ENCODE data around the gene CAST.
A peak's percentile ranks its signal among the peaks of the same experiment; 100 is the strongest.
"Not testable (repeated sequence)": the region's sequence is repeated elsewhere in the genome, so short reads cannot be mapped to it uniquely, and the experiment has no call there.

CAST gene

DNA sequence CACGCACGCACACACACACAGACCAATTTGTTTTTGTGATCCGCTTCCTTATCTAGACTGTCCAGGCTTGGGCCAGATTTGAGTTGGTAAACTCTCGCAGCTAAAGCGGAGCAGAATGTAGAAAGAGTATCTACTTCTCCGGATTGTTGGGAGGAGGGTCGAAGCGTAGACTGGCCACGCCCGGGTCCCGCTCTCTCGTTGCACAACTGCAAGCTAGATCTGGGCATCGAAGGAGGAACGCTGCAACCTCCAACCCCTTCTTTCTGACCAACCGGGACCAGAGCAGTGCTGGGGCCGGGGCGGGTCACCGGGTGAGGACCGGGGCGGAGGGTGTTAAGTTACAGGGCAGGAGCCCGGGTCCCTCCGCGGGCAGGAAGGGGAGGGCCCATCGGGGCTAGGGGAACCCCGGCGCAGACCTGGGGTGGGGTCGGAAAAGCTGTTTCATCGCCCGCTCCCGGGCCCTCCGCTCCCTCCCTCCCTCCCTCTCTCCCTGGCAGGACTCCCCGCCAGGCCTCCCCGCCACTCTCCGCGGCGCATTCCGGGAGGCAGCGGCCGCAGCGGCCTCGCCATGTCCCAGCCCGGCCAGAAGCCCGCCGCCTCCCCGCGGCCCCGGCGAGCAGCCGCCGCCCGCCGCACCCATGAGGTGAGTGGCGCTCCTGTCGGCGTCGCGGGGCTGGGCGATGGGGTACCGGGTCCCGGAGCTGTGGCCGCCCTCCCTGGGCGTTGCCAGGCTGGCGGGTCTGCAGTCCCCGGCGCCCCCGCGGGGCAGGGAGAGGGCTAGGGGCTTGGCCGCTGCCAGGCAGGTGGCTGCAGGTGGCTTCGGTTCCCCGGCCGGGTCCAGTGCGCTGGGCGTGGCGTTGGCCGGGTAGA, at the start of gene CAST:
CAST (plus strand) TSS at position 522 of the 870 bp plus-strand sequence; CDS start at position 569, 47 bp downstream.
- peak; percentile 59 to 83 (median 67) for DNase-seq (ENCODE audit: low read depth in 3 of 3)

DNA sequence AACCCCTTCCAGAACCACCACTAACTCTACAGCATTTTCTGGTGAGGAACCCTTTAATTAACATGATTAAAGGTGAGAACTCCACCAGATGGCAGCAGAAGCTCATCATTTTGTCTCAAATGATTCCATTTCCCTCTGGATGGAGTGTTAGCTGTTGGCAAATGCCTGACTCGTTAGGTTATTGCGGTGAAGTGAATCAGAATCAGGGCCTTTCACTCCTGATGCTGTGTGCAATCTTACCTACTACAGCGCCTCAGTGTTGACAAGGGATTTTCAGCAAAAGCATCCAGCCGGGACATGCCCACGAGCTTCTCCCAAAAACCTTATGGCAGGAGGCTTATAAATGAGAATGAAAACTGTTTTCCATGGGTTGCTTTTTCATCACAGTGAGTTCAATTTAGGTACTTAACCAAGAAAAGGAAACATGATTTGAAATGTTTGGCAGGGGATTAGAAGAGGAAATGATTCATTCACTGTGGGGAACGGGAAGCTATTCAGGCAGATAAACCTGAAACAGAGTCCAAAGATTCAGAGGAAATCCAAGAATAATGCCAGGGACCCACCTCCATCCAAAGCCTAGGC, 48.0 kb upstream of the CAST start:
- DNase-seq (ENCODE audit: low read depth in 3 of 3) = peak; percentile 11 to 30 (median 18)

DNA sequence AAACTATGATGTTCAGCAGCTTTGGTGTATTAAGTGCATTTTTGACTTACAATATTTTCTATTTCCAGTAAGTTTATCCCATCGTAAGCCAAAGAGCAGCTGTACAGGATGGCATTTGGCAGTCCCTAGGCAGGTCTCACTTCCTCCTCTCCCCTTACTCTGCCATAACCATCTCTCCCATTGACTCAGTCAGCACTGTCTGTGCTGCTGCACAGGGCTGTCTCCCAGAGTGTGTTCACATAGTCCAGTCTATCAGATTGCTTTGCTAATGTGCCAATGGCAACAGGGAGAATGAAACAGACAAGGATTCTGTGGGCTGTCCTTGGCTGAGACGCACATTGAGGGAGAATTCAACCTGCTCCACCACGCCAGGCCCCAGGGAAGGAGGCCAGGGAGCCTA, 47.0 kb upstream of the CAST start:
- no peak for DNase-seq (ENCODE audit: low read depth in 3 of 3)

DNA sequence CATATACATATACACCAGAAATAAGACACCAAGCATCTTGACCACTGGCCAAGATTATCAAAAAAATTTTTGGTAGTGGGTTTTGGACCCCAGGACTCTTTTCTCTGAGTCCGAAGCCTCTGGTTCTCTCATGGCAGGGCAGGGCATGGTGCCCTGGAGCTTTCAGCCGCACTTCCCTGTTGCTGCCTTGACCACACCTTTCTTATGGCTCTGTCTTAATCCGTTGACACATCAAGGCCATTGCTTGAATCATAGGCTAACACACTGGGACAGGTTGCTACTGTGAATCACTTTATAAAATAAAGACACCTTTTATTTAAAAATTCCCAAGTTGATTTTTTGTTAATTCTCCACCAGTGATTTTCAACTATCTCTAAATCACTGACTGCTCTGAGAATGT, 45.4 kb upstream of the CAST start:
- no peak for DNase-seq (ENCODE audit: low read depth in 3 of 3)

DNA sequence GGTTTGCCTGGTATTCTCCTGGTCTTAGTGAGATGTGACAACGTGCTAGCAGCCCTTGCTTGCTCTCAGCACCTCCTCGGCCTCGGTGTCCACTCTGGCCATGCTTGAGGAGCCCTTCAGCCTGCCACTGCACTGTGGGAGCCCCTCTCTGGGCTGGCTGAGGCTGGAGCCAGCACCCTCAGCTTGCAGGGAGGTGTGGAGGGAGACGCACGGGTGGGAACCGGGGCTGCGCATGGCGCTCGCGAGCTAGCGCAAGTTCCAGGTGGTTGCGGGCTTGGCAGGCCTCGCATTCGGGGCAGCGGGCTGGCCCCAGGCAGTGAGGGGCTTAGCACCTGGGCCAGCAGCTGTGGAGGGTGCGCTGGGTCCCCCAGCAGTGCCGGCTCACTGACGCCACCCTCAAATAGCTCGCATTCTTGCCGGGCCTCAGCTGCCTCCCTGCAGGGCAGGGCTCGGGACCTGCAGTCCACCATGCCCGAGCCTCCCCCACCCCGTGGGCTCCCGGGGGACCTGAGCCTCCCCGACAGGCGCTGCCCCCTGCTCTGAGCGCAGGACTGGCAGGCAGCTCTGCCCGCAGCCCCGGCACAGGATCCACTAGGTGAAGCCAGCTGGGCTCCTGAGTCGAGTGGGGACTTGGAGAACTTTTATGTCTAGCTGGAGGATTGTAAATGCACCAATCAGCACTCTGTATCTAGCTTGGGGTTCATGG, 43.7 kb upstream of the CAST start:
- not testable (repeated sequence) for DNase-seq (ENCODE audit: low read depth in 3 of 3)

DNA sequence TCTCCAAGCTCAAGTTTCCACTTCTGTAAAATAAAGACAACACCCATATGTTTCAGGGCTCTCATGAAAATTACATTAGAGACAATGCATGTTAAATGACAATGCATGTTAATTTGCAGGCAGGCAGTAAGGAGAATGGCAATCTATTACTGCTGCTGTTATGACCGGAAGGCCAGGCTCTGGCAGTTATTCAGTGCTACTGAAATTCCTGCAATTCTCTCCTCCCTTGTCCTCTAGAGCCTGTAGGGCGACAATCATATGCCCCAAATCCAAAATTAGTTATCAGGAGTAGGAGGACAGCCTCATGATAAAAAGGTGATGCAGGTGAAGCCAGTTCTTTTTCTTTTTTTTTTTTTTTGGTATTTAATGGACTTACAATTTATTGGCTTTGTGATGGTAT, 42.2 kb upstream of the CAST start:
- DNase-seq (ENCODE audit: low read depth in 3 of 3) = no peak

- no peak for DNase-seq (ENCODE audit: low read depth in 3 of 3)
These were observed 37.6 kb upstream of the CAST start for GRCh38 chr5:96624596-96624995.

DNA sequence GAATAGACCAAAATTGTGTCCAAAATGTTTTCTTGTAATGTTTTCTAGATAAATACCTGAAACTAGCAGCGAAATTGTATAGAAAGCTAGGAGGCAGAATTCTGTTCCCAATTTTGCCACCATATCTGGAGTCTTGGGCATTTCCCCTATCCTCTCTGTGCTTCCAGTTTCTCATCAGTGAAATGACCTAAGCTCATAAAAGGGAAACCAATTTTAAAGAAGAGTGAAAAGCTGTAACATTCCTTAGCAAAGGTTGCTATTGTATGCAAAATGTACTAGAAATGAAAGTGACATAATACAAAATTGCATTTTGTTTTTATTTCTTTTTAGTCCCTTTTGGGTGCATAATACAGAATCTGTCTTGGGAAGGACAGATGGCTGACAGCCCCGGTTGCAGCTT, 36.8 kb upstream of the CAST start:
- no peak for DNase-seq (ENCODE audit: low read depth in 3 of 3)

DNA sequence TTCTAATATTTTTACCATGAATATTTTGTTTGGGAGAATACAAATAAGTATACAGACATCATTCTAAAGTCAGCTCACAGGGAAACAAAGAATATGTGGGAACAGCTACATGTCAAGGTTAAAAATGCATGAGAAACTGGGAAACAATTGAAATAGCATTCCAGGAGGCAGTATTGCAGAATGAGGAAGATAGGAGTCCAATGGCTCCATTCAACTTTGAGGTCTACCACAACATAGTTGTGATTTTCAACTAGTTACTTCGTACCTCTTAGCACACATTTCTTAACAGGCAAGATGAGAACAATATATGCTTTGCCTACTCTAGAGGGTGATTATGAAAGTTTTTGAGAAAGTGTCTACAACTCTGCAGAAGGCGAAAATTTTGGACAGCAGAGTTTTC, 35.2 kb upstream of the CAST start:
- no peak for DNase-seq (ENCODE audit: low read depth in 3 of 3)

GRCh38 chr5:96627792-96628398, 34.3 kb upstream of the CAST start:
- no peak for DNase-seq (ENCODE audit: low read depth in 3 of 3)

- no peak for DNase-seq (ENCODE audit: low read depth in 3 of 3)
These were observed 33.8 kb upstream of the CAST start for GRCh38 chr5:96628406-96628805.

- no peak for DNase-seq (ENCODE audit: low read depth in 3 of 3)
These were observed 32.4 kb upstream of the CAST start for GRCh38 chr5:96629774-96630173.

- DNase-seq (ENCODE audit: low read depth in 3 of 3) = no peak
These were observed 28.4 kb upstream of the CAST start for GRCh38 chr5:96633820-96634219.

GRCh38 chr5:96634881-96635280, 27.3 kb upstream of the CAST start:
- DNase-seq (ENCODE audit: low read depth in 3 of 3) = no peak

DNA sequence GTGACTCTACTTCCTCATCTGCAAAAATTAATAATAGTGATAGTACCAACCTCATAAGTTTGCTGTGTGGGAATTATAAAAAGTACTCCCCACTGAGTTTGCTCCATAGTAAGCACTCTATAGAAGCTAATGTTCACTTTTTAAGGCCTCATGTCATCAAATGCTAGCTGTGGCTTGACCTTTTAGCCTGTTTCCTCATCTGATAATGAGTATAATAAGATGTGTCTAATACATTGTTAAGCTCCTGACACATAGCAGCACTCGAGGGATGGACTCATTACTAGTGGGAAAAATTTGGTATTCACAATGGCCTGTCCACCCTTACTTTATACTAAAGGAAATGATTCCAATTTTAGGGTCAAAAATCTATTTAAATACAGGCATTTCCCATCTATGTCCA, 26.1 kb upstream of the CAST start:
- DNase-seq (ENCODE audit: low read depth in 3 of 3) = no peak

- DNase-seq (ENCODE audit: low read depth in 3 of 3) = no peak
These were observed 25.6 kb upstream of the CAST start for GRCh38 chr5:96636594-96636993.

DNA sequence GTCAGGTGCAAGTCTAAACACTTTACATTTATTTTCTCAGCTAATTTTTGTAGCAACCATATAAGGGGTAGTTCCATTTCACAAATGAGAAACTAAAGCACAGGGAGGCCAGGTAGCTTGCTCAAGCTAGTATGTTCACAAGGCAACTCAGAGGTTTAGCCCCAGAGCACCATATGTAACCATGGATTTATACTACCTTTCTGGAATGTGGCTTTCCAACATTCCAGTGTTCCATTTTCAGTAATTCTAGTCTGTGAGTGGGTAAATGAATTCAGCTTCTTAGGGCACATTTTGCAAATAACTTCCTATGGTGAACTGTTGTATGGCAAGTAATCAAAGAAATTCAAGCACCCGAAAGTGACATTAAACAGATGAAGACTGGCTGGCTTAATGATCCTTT, 25.0 kb upstream of the CAST start:
- no peak for DNase-seq (ENCODE audit: low read depth in 3 of 3)

DNA sequence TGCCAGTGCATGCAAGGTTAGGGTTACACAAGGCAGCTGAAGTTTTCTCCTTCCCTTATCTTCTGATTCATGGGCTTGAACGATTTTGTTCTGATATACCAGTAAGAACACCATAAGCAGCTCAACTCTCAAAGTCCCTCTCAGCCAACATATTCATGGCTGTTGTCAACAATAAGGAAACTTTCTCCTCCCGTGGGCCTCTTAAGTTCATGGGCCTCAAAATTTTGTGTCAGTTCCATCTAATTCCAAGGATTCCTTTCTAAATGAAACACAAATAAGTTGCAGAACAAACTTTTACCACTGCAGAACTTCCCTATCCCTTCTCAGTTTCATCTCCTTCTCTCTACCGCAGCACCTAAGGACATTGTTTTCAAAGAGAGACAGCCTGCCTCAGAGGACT, 23.6 kb upstream of the CAST start:
- DNase-seq (ENCODE audit: low read depth in 3 of 3) = no peak

- DNase-seq (ENCODE audit: low read depth in 3 of 3) = no peak
These were observed 21.5 kb upstream of the CAST start for GRCh38 chr5:96640696-96641095.

DNA sequence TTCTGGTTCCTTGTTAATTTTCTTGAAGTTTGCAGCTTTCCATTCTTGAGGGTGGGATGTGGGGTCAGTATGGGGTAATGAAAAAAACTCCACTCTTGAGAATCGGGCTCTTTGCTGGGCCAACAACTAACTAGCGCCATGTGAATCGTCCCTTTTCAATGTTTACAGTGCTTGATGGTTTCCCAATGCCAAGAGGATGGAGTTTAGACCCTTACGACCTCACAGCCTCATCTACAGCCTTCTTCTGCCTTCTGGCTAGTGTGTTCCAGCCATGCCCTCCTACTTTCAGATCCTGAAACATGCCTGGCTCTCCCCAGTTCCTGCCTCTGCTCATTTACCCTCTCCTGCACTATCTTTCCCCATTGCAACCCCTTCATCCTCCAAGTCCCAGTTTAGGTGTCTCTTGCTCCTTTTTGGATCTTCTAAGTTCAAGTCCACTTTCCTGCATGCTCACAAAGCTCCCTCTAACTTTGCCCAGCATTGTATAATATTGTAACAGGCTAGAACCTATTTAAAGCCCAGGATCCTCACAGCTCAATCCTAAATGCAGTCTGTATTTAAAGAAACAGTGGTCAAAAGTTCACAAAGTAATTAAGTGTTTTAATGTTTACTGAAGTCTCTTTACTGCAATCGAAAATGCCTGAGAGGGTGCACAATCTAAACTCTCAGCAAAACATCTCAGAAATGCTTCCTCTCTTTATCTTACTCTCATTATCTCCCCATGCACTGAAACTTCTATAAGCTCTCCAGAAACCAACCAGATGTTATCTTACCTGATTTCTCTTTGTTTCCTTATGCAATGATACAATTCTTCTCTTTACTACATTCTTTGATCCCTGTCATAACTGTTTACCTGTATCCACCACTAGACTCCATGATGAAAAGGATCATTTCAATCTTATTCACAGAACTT, 20.6 kb upstream of the CAST start:
- DNase-seq (ENCODE audit: low read depth in 3 of 3) = no peak

DNA sequence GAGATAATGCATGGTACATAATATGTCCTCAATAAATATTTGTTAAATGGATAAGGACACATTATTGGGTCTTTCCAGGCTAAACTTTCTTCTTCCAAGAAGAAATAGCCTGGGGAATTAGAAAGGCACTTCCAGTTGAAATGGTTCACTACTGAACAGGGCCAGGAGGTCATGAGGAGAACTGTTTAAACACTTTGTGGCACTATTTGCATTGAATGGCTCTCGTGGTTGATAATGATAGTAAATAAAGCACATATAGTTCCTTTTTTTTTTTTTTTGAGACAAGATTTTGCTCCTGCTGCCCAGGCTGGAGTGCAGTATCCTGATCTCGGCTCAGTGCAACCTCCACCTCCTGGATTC, 19.9 kb upstream of the CAST start:
- no peak for DNase-seq (ENCODE audit: low read depth in 3 of 3)
